Breast epithelium (tissue), 3 donors: ENCODE measurements around the gene TMEM132C.

ENCODE experiments used
- CTCF ChIP-seq, 3 donors: fragments of 450-650 bp; IDR thresholded peaks; one replicate each; pipeline ENCODE4 v1.5.1; 2016 to 2017; ENCODE audit warnings: antibody characterized with exemption in 3 of 3, mild to moderate bottlenecking in 3 of 3, moderate library complexity in 3 of 3
- POLR2A ChIP-seq: fragments of 450-650 bp; IDR thresholded peaks from one replicate; pipeline ENCODE4 v1.6.1; 2016; ENCODE audit warnings: antibody characterized with exemption, mild to moderate bottlenecking, moderate library complexity
- POLR2AphosphoS5 ChIP-seq, 3 donors: sonication (generic); formaldehyde crosslinking; IDR thresholded peaks; one replicate each; pipeline ENCODE4 v1.6.1; 2017; ENCODE audit warnings: antibody characterized with exemption in 3 of 3

GRCh38 chr12:128543460-128543859, 276.5 kb downstream of the TMEM132C start:
- no peak for TF ChIP-seq CTCF (IDR thresholded peaks at IDR 0.05)
- TF ChIP-seq POLR2A = no peak
- TF ChIP-seq POLR2AphosphoS5 (IDR thresholded peaks at IDR 0.05) = no peak
